22Rv1 (cell line): ENCODE measurements around the gene SPC25.

ENCODE experiments used
- H3K27ac ChIP-seq: fragments of 450-650 bp; 2 replicates; pipeline ENCODE4 v1.5.1; 2017
- ZFX ChIP-seq: fragments of 450-650 bp; IDR thresholded peaks from 2 replicates; pipeline ENCODE4 v1.6.1; 2017; ENCODE audit warnings: antibody characterized with exemption, borderline replicate concordance
- TF ChIP-seq, protein P1 (sequence below): fragments of 450-650 bp; IDR thresholded peaks from 2 replicates; pipeline ENCODE4 v1.5.1; 2017; ENCODE audit warnings: mild to moderate bottlenecking

Gene SPC25

GRCh38 chr2:168835969-168836368, 54.3 kb downstream of the SPC25 start:
- no peak overlapping the region for H3K27ac ChIP-seq
- no peak for TF ChIP-seq ZFX
- TF ChIP-seq, protein P1, sequence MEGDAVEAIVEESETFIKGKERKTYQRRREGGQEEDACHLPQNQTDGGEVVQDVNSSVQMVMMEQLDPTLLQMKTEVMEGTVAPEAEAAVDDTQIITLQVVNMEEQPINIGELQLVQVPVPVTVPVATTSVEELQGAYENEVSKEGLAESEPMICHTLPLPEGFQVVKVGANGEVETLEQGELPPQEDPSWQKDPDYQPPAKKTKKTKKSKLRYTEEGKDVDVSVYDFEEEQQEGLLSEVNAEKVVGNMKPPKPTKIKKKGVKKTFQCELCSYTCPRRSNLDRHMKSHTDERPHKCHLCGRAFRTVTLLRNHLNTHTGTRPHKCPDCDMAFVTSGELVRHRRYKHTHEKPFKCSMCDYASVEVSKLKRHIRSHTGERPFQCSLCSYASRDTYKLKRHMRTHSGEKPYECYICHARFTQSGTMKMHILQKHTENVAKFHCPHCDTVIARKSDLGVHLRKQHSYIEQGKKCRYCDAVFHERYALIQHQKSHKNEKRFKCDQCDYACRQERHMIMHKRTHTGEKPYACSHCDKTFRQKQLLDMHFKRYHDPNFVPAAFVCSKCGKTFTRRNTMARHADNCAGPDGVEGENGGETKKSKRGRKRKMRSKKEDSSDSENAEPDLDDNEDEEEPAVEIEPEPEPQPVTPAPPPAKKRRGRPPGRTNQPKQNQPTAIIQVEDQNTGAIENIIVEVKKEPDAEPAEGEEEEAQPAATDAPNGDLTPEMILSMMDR, result no peak

DNA sequence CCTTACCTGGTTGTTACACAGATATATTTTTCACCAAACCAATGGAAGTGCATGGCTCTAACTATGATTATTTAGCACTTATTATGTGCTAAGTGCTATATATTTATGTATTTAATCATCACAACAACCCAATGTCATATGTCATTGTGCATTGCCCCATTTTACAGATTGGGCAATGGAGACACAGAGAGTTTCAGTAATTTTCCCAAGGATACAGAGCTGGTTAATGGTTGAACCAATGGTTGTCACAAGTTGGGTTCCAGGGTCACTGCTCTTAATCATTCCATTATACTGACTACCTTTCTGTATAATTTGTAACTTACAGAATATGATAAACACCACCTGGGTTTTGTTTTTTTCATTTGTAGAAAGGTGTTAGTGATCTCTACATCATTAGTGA, 58.6 kb downstream of the SPC25 start:
- TF ChIP-seq, protein P1, result no peak
- TF ChIP-seq ZFX, result no peak

DNA sequence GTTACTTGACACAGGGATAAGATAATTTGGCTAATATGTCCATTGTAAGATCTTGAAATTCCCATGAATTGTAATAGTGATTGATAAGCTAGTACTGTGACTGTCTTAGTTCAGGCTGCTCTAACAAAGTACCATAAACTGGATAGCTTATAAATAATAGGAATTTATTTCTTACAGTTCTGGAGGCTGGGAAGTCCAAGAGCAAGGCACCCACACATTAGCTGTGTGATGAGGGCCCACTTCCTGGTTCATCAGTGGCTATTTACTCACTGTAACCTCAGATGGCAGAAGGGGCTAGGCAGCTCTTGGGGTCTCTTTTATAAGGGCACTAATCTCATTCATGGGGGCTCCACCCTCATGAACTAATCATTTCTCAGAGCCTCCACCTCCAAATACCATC, 59.3 kb downstream of the SPC25 start:
- H3K27ac ChIP-seq, result no peak overlapping the region
- TF ChIP-seq, protein P1, result no peak
- TF ChIP-seq ZFX, result no peak

More for the DNA sequence above, 58.6 kb downstream of the SPC25 start:
- no peak overlapping the region for H3K27ac ChIP-seq

GRCh38 chr2:168825126-168825525, 65.1 kb downstream of the SPC25 start:
- no peak overlapping the region for H3K27ac ChIP-seq
- TF ChIP-seq, protein P1, result no peak
- no peak for TF ChIP-seq ZFX

DNA sequence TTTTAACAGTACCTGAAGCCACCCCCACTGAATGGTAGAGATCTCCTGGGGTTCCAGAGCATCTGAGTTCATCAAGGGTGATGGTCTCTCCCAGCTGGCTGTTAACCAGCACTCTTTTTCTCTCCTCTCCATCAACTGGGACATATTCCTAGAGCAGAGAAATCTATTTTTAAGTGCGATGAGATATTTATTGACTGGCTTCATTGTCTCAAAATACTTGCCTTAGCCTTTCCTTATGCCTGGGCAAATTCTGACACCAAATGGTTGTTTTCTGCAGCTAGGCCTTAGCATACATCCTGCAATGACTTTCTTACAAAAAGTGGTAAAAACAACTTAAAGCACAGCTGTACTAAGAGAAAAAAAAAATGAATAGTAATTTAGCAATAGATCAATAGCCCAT, 68.2 kb downstream of the SPC25 start:
- TF ChIP-seq, protein P1, result no peak
- no peak for TF ChIP-seq ZFX

GRCh38 chr2:168821577-168821976, 68.7 kb downstream of the SPC25 start:
- no peak for TF ChIP-seq ZFX
- TF ChIP-seq, protein P1, result no peak
- H3K27ac ChIP-seq, result no peak overlapping the region

More for the DNA sequence above, 68.2 kb downstream of the SPC25 start:
- no peak overlapping the region for H3K27ac ChIP-seq
